Panc1 (cell line): ENCODE results near the gene UBE2N. TPM values are rescaled to one million over a fixed set of nuclear protein-coding genes. Genes with fewer than 3 reads are reported as not detected.

Experiments used
- ATAC-seq: fragments of 200-7000 bp; cut with Tn5 transposase; 2 replicates; pipeline ENCODE4 v1.9.1; 2020; ENCODE audit warnings: mild to moderate bottlenecking, moderate library complexity
- BruUV-seq: library from RNA; stranded (reverse); fragments of 400-500 nt; replicated peaks from 2 replicates; lab custom pipeline; 2021; lab: Mats Ljungman, UMichigan
- CTCF ChIA-PET: fragments of 300-600 bp; sonication (Branson Sonifier 250); formaldehyde crosslinking; loops from one replicate; lab custom pipeline; 2022; ENCODE audit warnings: antibody characterized with exemption; lab: Charles Lee
- POLR2A ChIA-PET: fragments of 300-600 bp; sonication (Branson Sonifier 250); formaldehyde crosslinking; loops from one replicate; lab custom pipeline; 2022; ENCODE audit warnings: antibody characterized with exemption; lab: Charles Lee
- DNase-seq: peaks from one replicate; pipeline ENCODE4 v3.0.0-alpha.2; 2010; ENCODE audit warnings: low read depth, low spot score
- H3K27ac ChIP-seq: 2 replicates; pipeline ENCODE4 v1.5.1; 2011; ENCODE audit warnings: mild to moderate bottlenecking, low read length, inconsistent platforms
- H3K27me3 ChIP-seq: fragments of 200-500 bp; sonication (Bioruptor generic); 2 replicates; pipeline ENCODE4 v1.6.0; 2014; ENCODE audit warnings: low read length, inconsistent platforms; ENCODE audit not compliant: control insufficient read depth, insufficient read depth
- H3K36me3 ChIP-seq: fragments of 200-500 bp; sonication (Bioruptor generic); 2 replicates; pipeline ENCODE4 v1.5.1; 2014; ENCODE audit warnings: inconsistent platforms, mild to moderate bottlenecking, low read length, moderate library complexity; ENCODE audit not compliant: control insufficient read depth, insufficient read depth
- H3K4me1 ChIP-seq: 2 replicates; pipeline ENCODE4 v1.5.1; 2011; ENCODE audit warnings: inconsistent platforms, mild to moderate bottlenecking, low read length, moderate library complexity; ENCODE audit not compliant: control insufficient read depth, insufficient read depth
- H3K4me3 ChIP-seq, 2 experiments: 2 replicates each; pipeline ENCODE4 v1.5.1; 2011 to 2012; ENCODE audit warnings: low read depth in 2 of 2, low read length in 2 of 2, mild to moderate bottlenecking in 2 of 2, inconsistent platforms in 1 of 2, moderate library complexity in 1 of 2
- H3K9me3 ChIP-seq: fragments of 200-500 bp; sonication (Bioruptor generic); 2 replicates; pipeline ENCODE4 v1.5.1; 2014; ENCODE audit warnings: low read depth, mild to moderate bottlenecking, inconsistent platforms, low read length, moderate library complexity; ENCODE audit not compliant: control insufficient read depth, insufficient read depth
- CTCF ChIP-seq: fragments of 450-650 bp; IDR thresholded peaks from 2 replicates; pipeline ENCODE4 v1.5.1; 2017; ENCODE audit warnings: mild to moderate bottlenecking
- POLR2AphosphoS5 ChIP-seq: IDR thresholded peaks from 2 replicates; pipeline ENCODE4 v1.6.1; 2012; ENCODE audit warnings: mild to moderate bottlenecking, low read depth, low read length, moderate library complexity
- REST ChIP-seq, 2 experiments: IDR thresholded peaks; 2 replicates each; pipeline ENCODE4 v1.6.1; 2011 to 2012; ENCODE audit warnings: low read depth in 2 of 2, control low read depth in 1 of 2, low read length in 1 of 2, mild to moderate bottlenecking in 1 of 2, moderate library complexity in 1 of 2; ENCODE audit not compliant: insufficient read depth in 1 of 2
- SIN3A ChIP-seq: IDR thresholded peaks from 2 replicates; pipeline ENCODE4 v1.6.1; 2012; ENCODE audit warnings: low read depth, mild to moderate bottlenecking, low read length, moderate library complexity, borderline replicate concordance; ENCODE audit not compliant: insufficient read depth
- TCF7L2 ChIP-seq: IDR thresholded peaks from 2 replicates; pipeline ENCODE4 v1.6.1; 2011; ENCODE audit warnings: mild to moderate bottlenecking, low read depth, low read length, inconsistent platforms
- in situ Hi-C: cut with HindIII; loops from 2 replicates; pipeline ENCODE4 v1.10.0; 2016; ENCODE audit warnings: low sequenced_read_pairs, low pct_unique_long_range_greater_than_20kb
- intact Hi-C: fragments of 100-400 bp; cut with micrococcal nuclease; formaldehyde crosslinking; loops from one replicate; pipeline ENCODE4 v1.10.0; 2022; ENCODE audit not compliant: unreplicated experiment
- total RNA-seq: library from RNA; stranded (reverse); gene quantifications from one replicate; pipeline ENCODE4 v1.2.1, GENCODE V29; 2021; ENCODE audit not compliant: unreplicated experiment

The UBE2N gene
- total RNA-seq, 1 experiment from 2014 or later: 150 TPM

GRCh38 chr12:93407963-93408283 lies 33.8 kb downstream of the UBE2N start:
- ATAC-seq (no peak), DNase-seq (no peak)
- Histone ChIP-seq H3K4me3 (no peak overlapping the region), H3K27ac (no peak overlapping the region), H3K36me3 (peaks cover 9% of the 10 kb centered on the region; the same call in 1 of the 2 replicates), H3K9me3 (no peaks in the 10 kb centered on the region), H3K4me1 (peaks cover 2% of the 10 kb centered on the region; the same call in 1 of the 2 replicates), H3K27me3 (no peaks in the 10 kb centered on the region)
- TF ChIP-seq SIN3A: no peak
- no peak for TF ChIP-seq CTCF
- no peak for TF ChIP-seq TCF7L2
- no peak for TF ChIP-seq REST (IDR thresholded peaks at IDR 0.05; ENCODE audit: insufficient read depth in 1 of 2, low read depth in 2 of 2, low read length in 1 of 2)
- TF ChIP-seq POLR2AphosphoS5: no peak
- in situ Hi-C loops (no loop called here), intact Hi-C loops (no loop called here)
- BruUV-seq: no TSS peak
- ChIA-PET POLR2A (interaction anchor here (0.7 kb wide), 1 partner anchor 117 kb away, joined by 3 read pairs; no protein-coding TSS in a partner anchor), CTCF (no interaction called here)

GRCh38 chr12:93407054-93407962 lies 34.4 kb downstream of the UBE2N start:
- ChIA-PET POLR2A (no interaction called here), CTCF (no interaction called here)
- H3K4me3 ChIP-seq: no peak overlapping the region
- in situ Hi-C loops (no loop called here), intact Hi-C loops (no loop called here)
- TF ChIP-seq REST (IDR thresholded peaks at IDR 0.05; ENCODE audit: insufficient read depth in 1 of 2, low read depth in 2 of 2, low read length in 1 of 2): no peak
- TF ChIP-seq POLR2AphosphoS5: no peak
- no peak for TF ChIP-seq SIN3A
- no peak for TF ChIP-seq TCF7L2
- TF ChIP-seq CTCF: no peak
- ATAC-seq (no peak), DNase-seq (no peak)
- peaks cover 2% of the 10 kb centered on the region; the same call in 1 of the 2 replicates for H3K4me1 ChIP-seq
- no TSS peak for BruUV-seq
- H3K9me3 ChIP-seq: no peaks in the 10 kb centered on the region
- H3K27me3 ChIP-seq: no peaks in the 10 kb centered on the region
- peaks cover 9% of the 10 kb centered on the region; the same call in 1 of the 2 replicates for H3K36me3 ChIP-seq
- H3K27ac ChIP-seq: no peak overlapping the region
